Sigmoid colon (tissue), 4 donors: ENCODE data around the gene DNAL1.
A peak's percentile ranks its signal among the peaks of the same experiment; 100 is the strongest.

Experiments used
- CTCF ChIP-seq, 4 experiments: fragments of 450-650 bp in 3 of 4; fragments of 200-600 bp in 1 of 4; IDR thresholded peaks; one replicate each; pipeline ENCODE4 v1.5.1; 2016 to 2019; ENCODE audit warnings: antibody characterized with exemption in 4 of 4, mild to moderate bottlenecking in 3 of 4, moderate library complexity in 2 of 4
- POLR2A ChIP-seq, 2 donors: fragments of 450-650 bp; IDR thresholded peaks; one replicate each; pipeline ENCODE4 v1.6.1; 2016; ENCODE audit warnings: antibody characterized with exemption in 2 of 2, mild to moderate bottlenecking in 2 of 2, moderate library complexity in 2 of 2
- POLR2AphosphoS5 ChIP-seq, 4 donors: sonication (generic); formaldehyde crosslinking; IDR thresholded peaks; one replicate each; pipeline ENCODE4 v1.6.1; 2017; ENCODE audit warnings: antibody characterized with exemption in 4 of 4

GRCh38 chr14:73741876-73742519 is 97.2 kb downstream of the DNAL1 start:
- no peak for TF ChIP-seq CTCF (IDR thresholded peaks at IDR 0.05)
- TF ChIP-seq POLR2A (IDR thresholded peaks at IDR 0.05) = no peak
- TF ChIP-seq POLR2AphosphoS5 (IDR thresholded peaks at IDR 0.05) = peak in 1 of 4 donors; percentile 20
